Activated CD8-positive, alpha-beta memory T cell treated with anti-CD3 and anti-CD28 coated beads for 24 hours (primary cell): Measurements from ENCODE around the gene GCGR.

Experiments used
- DNase-seq: peaks from one replicate; pipeline ENCODE4 v3.0.0-alpha.2; 2020

Gene GCGR

GRCh38 chr17:81812571-81813370 lies 8.8 kb downstream of the GCGR start:
- DNase-seq, result no peak

- no peak for DNase-seq
Observed at GRCh38 chr17:81813371-81813684, 9.4 kb downstream of the GCGR start.

GRCh38 chr17:81813861-81814683 lies 10.1 kb downstream of the GCGR start:
- no peak for DNase-seq

- DNase-seq, result no peak
Observed at GRCh38 chr17:81814748-81815645, 11.0 kb downstream of the GCGR start.

GRCh38 chr17:81815646-81815986 lies 11.7 kb downstream of the GCGR start:
- DNase-seq, result no peak

GRCh38 chr17:81817758-81818147 lies 13.8 kb downstream of the GCGR start:
- DNase-seq, result no peak

- DNase-seq, result no peak
Observed at GRCh38 chr17:81819708-81820107, 15.8 kb downstream of the GCGR start.

GRCh38 chr17:81821147-81821546 lies 17.2 kb downstream of the GCGR start:
- DNase-seq, result no peak

GRCh38 chr17:81821603-81822311 lies 17.8 kb downstream of the GCGR start:
- no peak for DNase-seq

- DNase-seq, result no peak
Observed at GRCh38 chr17:81822312-81822637, 18.3 kb downstream of the GCGR start.

- DNase-seq, result no peak
Observed at GRCh38 chr17:81822996-81823819, 19.3 kb downstream of the GCGR start.

GRCh38 chr17:81823820-81824550 lies 20.0 kb downstream of the GCGR start:
- DNase-seq, result no peak

- DNase-seq, result no peak
Observed at GRCh38 chr17:81824595-81824994, 20.6 kb downstream of the GCGR start.

GRCh38 chr17:81825841-81826466 lies 22.0 kb downstream of the GCGR start:
- DNase-seq, result no peak

- no peak for DNase-seq
Observed at GRCh38 chr17:81828656-81829055, 24.7 kb downstream of the GCGR start.

- no peak for DNase-seq
Observed at GRCh38 chr17:81829858-81830257, 25.9 kb downstream of the GCGR start.

- peak; percentile 76 for DNase-seq
Observed at GRCh38 chr17:81831563-81831956, 27.6 kb downstream of the GCGR start.

GRCh38 chr17:81831957-81832607 lies 28.1 kb downstream of the GCGR start:
- DNase-seq, result peak; percentile 82

GRCh38 chr17:81832608-81833159 lies 28.7 kb downstream of the GCGR start:
- DNase-seq, result peak; percentile 86
